NCI-H2029 treated with DMSO at 0.1 percent for 48 hours (cell line): Measurements from ENCODE around the gene CFAP97D1.
"Not testable (repeated sequence)": the region's sequence is repeated elsewhere in the genome, so short reads cannot be mapped to it uniquely, and the experiment has no call there.

Experiments used
- DNase-seq: peaks from one replicate; lab custom pipeline; 2025; lab: John Stamatoyannopoulos, UW

The CFAP97D1 gene

GRCh38 chr17:43798024-43798423 lies 17.8 kb downstream of the CFAP97D1 start:
- not testable (repeated sequence) for DNase-seq

- DNase-seq = no peak
Observed at GRCh38 chr17:43799047-43799446, 18.8 kb downstream of the CFAP97D1 start.

- DNase-seq = no peak
Observed at GRCh38 chr17:43800736-43801135, 20.5 kb downstream of the CFAP97D1 start.

- DNase-seq = no peak
Observed at GRCh38 chr17:43801844-43802243, 21.6 kb downstream of the CFAP97D1 start.

GRCh38 chr17:43803758-43804157 lies 23.5 kb downstream of the CFAP97D1 start:
- DNase-seq = no peak

- DNase-seq = no peak
Observed at GRCh38 chr17:43805117-43805516, 24.9 kb downstream of the CFAP97D1 start.

GRCh38 chr17:43808076-43808475 lies 27.8 kb downstream of the CFAP97D1 start:
- no peak for DNase-seq

- no peak for DNase-seq
Observed at GRCh38 chr17:43809121-43809520, 28.9 kb downstream of the CFAP97D1 start.

GRCh38 chr17:43810226-43810715 lies 30.0 kb downstream of the CFAP97D1 start:
- DNase-seq = no peak

- DNase-seq = no peak
Observed at GRCh38 chr17:43810823-43811222, 30.6 kb downstream of the CFAP97D1 start.

- DNase-seq = no peak
Observed at GRCh38 chr17:43812396-43813265, 32.4 kb downstream of the CFAP97D1 start.

GRCh38 chr17:43813386-43813785 lies 33.2 kb downstream of the CFAP97D1 start:
- no peak for DNase-seq

GRCh38 chr17:43814026-43814425 lies 33.8 kb downstream of the CFAP97D1 start:
- no peak for DNase-seq

GRCh38 chr17:43814714-43815113 lies 34.5 kb downstream of the CFAP97D1 start:
- no peak for DNase-seq

- DNase-seq = no peak
Observed at GRCh38 chr17:43816336-43817320, 36.4 kb downstream of the CFAP97D1 start.

GRCh38 chr17:43817826-43818225 lies 37.6 kb downstream of the CFAP97D1 start:
- DNase-seq = no peak

GRCh38 chr17:43818966-43819365 lies 38.7 kb downstream of the CFAP97D1 start:
- no peak for DNase-seq

- no peak for DNase-seq
Observed at GRCh38 chr17:43820759-43821158, 40.5 kb downstream of the CFAP97D1 start.

GRCh38 chr17:43822570-43823190 lies 42.4 kb downstream of the CFAP97D1 start:
- DNase-seq = no peak

- peak; percentile 36 for DNase-seq
Observed at GRCh38 chr17:43823350-43824084, 43.3 kb downstream of the CFAP97D1 start.

GRCh38 chr17:43825567-43825966 lies 45.3 kb downstream of the CFAP97D1 start:
- no peak for DNase-seq
